Measurements from ENCODE around the gene DLG2.
A peak's percentile ranks its signal among the peaks of the same experiment; 100 is the strongest.
"Not testable (repeated sequence)": the region's sequence is repeated elsewhere in the genome, so short reads cannot be mapped to it uniquely, and the experiment has no call there.

Gene DLG2

GRCh38 chr11:85423316-85423715 is 203.8 kb downstream of the DLG2 start:
- Histone ChIP-seq H3K4me3 (ENCODE audit: low read depth, low read length) (no peak overlapping the region), H3K27me3 (ENCODE audit: insufficient read depth, low read depth, severe bottlenecking) (no peaks in the 10 kb centered on the region), H3K27ac (no peak overlapping the region), H3K9me3 (ENCODE audit: severe bottlenecking) (peaks cover 6% of the 10 kb centered on the region), H3K36me3 (no peaks in the 10 kb centered on the region)
- no peak for TF ChIP-seq CTCF (IDR thresholded peaks at IDR 0.05; ENCODE audit: low read depth, low read length)
- DNase-seq, result peak; percentile 76

- Histone ChIP-seq H3K4me3 (ENCODE audit: low read depth, low read length) (no peak overlapping the region), H3K36me3 (no peaks in the 10 kb centered on the region), H3K27me3 (ENCODE audit: insufficient read depth, low read depth, severe bottlenecking) (no peaks in the 10 kb centered on the region), H3K27ac (no peak overlapping the region), H3K9me3 (ENCODE audit: severe bottlenecking) (no peaks in the 10 kb centered on the region)
- DNase-seq, result no peak
- no peak for TF ChIP-seq CTCF (IDR thresholded peaks at IDR 0.05; ENCODE audit: low read depth, low read length)
These were observed 213.0 kb downstream of the DLG2 start for GRCh38 chr11:85414175-85414574.

GRCh38 chr11:85407648-85408047 is 219.5 kb downstream of the DLG2 start:
- H3K9me3 ChIP-seq (ENCODE audit: severe bottlenecking), result peaks cover 2% of the 10 kb centered on the region
- TF ChIP-seq CTCF (IDR thresholded peaks at IDR 0.05; ENCODE audit: low read depth, low read length), result no peak
- no peaks in the 10 kb centered on the region for H3K27me3 ChIP-seq (ENCODE audit: insufficient read depth, low read depth, severe bottlenecking)
- DNase-seq, result no peak
- no peaks in the 10 kb centered on the region for H3K36me3 ChIP-seq
- no peak overlapping the region for H3K27ac ChIP-seq
- no peak overlapping the region for H3K4me3 ChIP-seq (ENCODE audit: low read depth, low read length)

GRCh38 chr11:85406841-85407240 is 220.3 kb downstream of the DLG2 start:
- TF ChIP-seq CTCF (IDR thresholded peaks at IDR 0.05; ENCODE audit: low read depth, low read length), result no peak
- no peak overlapping the region for H3K4me3 ChIP-seq (ENCODE audit: low read depth, low read length)
- H3K27ac ChIP-seq, result no peak overlapping the region
- DNase-seq, result no peak
- H3K27me3 ChIP-seq (ENCODE audit: insufficient read depth, low read depth, severe bottlenecking), result no peaks in the 10 kb centered on the region
- H3K36me3 ChIP-seq, result no peaks in the 10 kb centered on the region
- peaks cover 2% of the 10 kb centered on the region for H3K9me3 ChIP-seq (ENCODE audit: severe bottlenecking)

- no peaks in the 10 kb centered on the region for H3K36me3 ChIP-seq
- DNase-seq, result no peak
- no peak overlapping the region for H3K27ac ChIP-seq
- no peak overlapping the region for H3K4me3 ChIP-seq (ENCODE audit: low read depth, low read length)
- H3K9me3 ChIP-seq (ENCODE audit: severe bottlenecking), result peaks cover 2% of the 10 kb centered on the region
- no peak for TF ChIP-seq CTCF (IDR thresholded peaks at IDR 0.05; ENCODE audit: low read depth, low read length)
- H3K27me3 ChIP-seq (ENCODE audit: insufficient read depth, low read depth, severe bottlenecking), result no peaks in the 10 kb centered on the region
These were observed 220.8 kb downstream of the DLG2 start for GRCh38 chr11:85406316-85406715.

GRCh38 chr11:85395515-85396055 is 231.6 kb downstream of the DLG2 start:
- not testable (repeated sequence) for H3K27ac ChIP-seq; H3K27me3 ChIP-seq (ENCODE audit: insufficient read depth, low read depth, severe bottlenecking); H3K4me3 ChIP-seq (ENCODE audit: low read depth, low read length); H3K9me3 ChIP-seq (ENCODE audit: severe bottlenecking); H3K36me3 ChIP-seq
- DNase-seq, result peak; percentile 11

All from WERI-Rb-1 (cell line).